Kidney (tissue), 14 donors: Measurements from ENCODE around the gene HIBADH. TPM values are rescaled to one million over a fixed set of nuclear protein-coding genes. Genes with fewer than 3 reads are reported as not detected.

Experiments used
- DNase-seq, 5 donors: peaks; one replicate each; pipeline ENCODE4 v3.0.0-alpha.2; 2013 to 2020
- FAIRE-seq: peaks from 2 replicates; lab custom pipeline; 2012; peaks lifted over from hg19 to GRCh38; lab: Jason Lieb, UNC
- H3K27ac ChIP-seq, 2 donors: one replicate each; pipeline ENCODE4 v1.7.0; 2013; ENCODE audit warnings: low read depth in 2 of 2, low read length in 2 of 2, inconsistent platforms in 1 of 2
- H3K27me3 ChIP-seq: one replicate; pipeline ENCODE4 v1.7.1; 2013; ENCODE audit warnings: low read length, inconsistent platforms; ENCODE audit not compliant: control insufficient read depth, insufficient read depth
- H3K36me3 ChIP-seq, 3 donors: one replicate each; pipeline versions ENCODE4 v1.7.0 to v1.7.1; 2013; ENCODE audit warnings: low read length in 3 of 3, control low read depth in 1 of 3, inconsistent platforms in 1 of 3; ENCODE audit not compliant: insufficient read depth in 3 of 3, control insufficient read depth in 2 of 3
- H3K4me1 ChIP-seq, 3 donors: one replicate each; pipeline versions ENCODE4 v1.7.0 to v1.7.1; 2013; ENCODE audit warnings: low read length in 3 of 3, inconsistent platforms in 1 of 3, low read depth in 1 of 3; ENCODE audit not compliant: control insufficient read depth in 2 of 3, insufficient read depth in 2 of 3
- H3K4me3 ChIP-seq, 3 donors: one replicate each; pipeline versions ENCODE4 v1.7.0 to v1.8.1; 2013; ENCODE audit warnings: low read length in 3 of 3, control low read depth in 1 of 3, inconsistent platforms in 1 of 3
- H3K9ac ChIP-seq, 3 donors: one replicate each; pipeline versions ENCODE4 v1.7.0 to v1.7.1; 2013; ENCODE audit warnings: low read length in 3 of 3, control low read depth in 1 of 3, inconsistent platforms in 1 of 3
- H3K9me3 ChIP-seq, 3 donors: one replicate each; pipeline versions ENCODE4 v1.7.0 to v1.7.1; 2013; ENCODE audit warnings: low read length in 3 of 3, control low read depth in 1 of 3, inconsistent platforms in 1 of 3; ENCODE audit not compliant: control insufficient read depth in 2 of 3, insufficient read depth in 1 of 3
- intact Hi-C: fragments of 100-400 bp; cut with DNase I; formaldehyde crosslinking; loops from one replicate; pipeline ENCODE4 v1.11.1; 2022
- polyA plus RNA-seq: library from polyadenylated mRNA; stranded (reverse); fragments of 350-450 nt; fragmentation: Illumina TruSeq; extraction: RNeasy Lipid Tissue Mini Kit (QIAGEN cat#74804); gene quantifications from one replicate; pipeline ENCODE4 v1.2.3, GENCODE V29; 2014; ENCODE audit warnings: low read depth, low replicate concordance; ENCODE audit not compliant: insufficient read depth
- total RNA-seq: library from RNA; stranded (reverse); fragmentation: NEBNext Ultra II Directional; extraction: Animal tissue kit (Norgen Biotek cat#: 25700); gene quantifications from one replicate; pipeline ENCODE4 v1.2.1, GENCODE V29; 2021
- TF ChIP-seq, protein P1 (sequence below): IDR thresholded peaks from 3 replicates; pipeline ENCODE4 v1.5.1; 2012; ENCODE audit warnings: mild to moderate bottlenecking, moderate library complexity, borderline replicate concordance; ENCODE audit not compliant: insufficient read depth; ENCODE audit errors: extremely low read depth
- donor health status: control.
- donor health status: control.
- donor health status: control.
- donor health status: control.
- donor health status: control.
- donor health status: DM: yes; HTN: yes; CAD: no.
- donor health status: Normal renal cell carcinoma (clear cell type).

Gene HIBADH
- total and polyA plus RNA-seq, 2 donors from 2014 or later: 42.6 to 160 TPM

DNA sequence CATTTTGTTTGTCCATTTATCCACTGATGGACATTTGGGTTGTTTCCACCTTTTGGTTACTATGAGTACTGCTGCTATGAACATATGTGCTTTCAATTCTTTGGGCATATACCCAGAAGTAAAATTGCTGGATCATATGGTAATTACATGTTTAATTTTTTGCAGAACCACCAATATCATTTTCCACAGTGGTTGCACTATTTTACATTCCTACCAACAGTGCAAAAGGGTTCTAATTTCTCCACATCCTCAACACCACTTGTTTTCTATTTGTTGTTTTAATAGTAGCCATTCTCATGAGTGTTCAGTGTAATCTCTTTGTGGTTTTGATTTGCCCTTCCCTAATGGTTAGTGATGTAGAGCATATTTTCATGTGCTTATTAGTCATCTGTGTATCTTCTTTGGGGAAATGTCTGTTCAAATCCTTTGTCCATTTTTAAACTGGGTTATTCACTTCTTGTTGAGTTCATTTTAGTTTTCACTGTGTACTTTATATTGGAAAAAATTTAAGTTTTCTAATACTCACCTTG lies 101.9 kb downstream of the HIBADH start:
- Histone ChIP-seq H3K36me3 (no peaks in the 10 kb centered on the region), H3K9me3 (peaks cover 0 to 6% (median 2%) of the 10 kb centered on the region in 3 donors), H3K4me3 (no peak overlapping the region), H3K9ac (no peak overlapping the region), H3K27ac (no peak overlapping the region), H3K4me1 (no peaks in the 10 kb centered on the region), H3K27me3 (no peaks in the 10 kb centered on the region)
- intact Hi-C loops: no loop called here
- no peak for FAIRE-seq
- no peak for DNase-seq
- TF ChIP-seq, protein P1, sequence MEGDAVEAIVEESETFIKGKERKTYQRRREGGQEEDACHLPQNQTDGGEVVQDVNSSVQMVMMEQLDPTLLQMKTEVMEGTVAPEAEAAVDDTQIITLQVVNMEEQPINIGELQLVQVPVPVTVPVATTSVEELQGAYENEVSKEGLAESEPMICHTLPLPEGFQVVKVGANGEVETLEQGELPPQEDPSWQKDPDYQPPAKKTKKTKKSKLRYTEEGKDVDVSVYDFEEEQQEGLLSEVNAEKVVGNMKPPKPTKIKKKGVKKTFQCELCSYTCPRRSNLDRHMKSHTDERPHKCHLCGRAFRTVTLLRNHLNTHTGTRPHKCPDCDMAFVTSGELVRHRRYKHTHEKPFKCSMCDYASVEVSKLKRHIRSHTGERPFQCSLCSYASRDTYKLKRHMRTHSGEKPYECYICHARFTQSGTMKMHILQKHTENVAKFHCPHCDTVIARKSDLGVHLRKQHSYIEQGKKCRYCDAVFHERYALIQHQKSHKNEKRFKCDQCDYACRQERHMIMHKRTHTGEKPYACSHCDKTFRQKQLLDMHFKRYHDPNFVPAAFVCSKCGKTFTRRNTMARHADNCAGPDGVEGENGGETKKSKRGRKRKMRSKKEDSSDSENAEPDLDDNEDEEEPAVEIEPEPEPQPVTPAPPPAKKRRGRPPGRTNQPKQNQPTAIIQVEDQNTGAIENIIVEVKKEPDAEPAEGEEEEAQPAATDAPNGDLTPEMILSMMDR: no peak

DNA sequence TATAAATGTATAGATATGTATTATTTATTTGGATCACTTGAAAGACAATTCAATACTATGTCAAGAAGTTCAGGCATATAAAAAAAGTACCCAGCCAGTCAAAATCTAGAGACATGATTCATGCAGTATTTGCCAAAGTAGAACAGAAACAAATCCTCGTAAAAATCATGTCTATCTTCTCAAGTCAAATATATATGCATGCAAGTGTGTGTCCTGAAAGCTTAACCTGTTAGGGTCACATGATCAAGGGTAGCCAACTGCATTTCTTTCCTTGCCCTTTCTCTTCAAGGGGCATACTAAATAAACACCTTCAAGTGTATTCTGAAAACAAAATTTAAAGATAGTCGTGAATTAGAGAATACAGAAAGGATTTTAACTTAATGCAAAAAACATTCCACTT lies 107.0 kb downstream of the HIBADH start:
- no peak for DNase-seq
- no peak for FAIRE-seq
- H3K4me1 ChIP-seq: peaks cover 0 to 5% (median 0%) of the 10 kb centered on the region in 3 donors
- H3K27me3 ChIP-seq: no peaks in the 10 kb centered on the region
- no peak overlapping the region for H3K9ac ChIP-seq
- intact Hi-C loops: no loop called here
- no peaks in the 10 kb centered on the region for H3K36me3 ChIP-seq
- TF ChIP-seq, protein P1: no peak
- no peaks in the 10 kb centered on the region for H3K9me3 ChIP-seq
- H3K4me3 ChIP-seq: no peak overlapping the region
- H3K27ac ChIP-seq: no peak overlapping the region

DNA sequence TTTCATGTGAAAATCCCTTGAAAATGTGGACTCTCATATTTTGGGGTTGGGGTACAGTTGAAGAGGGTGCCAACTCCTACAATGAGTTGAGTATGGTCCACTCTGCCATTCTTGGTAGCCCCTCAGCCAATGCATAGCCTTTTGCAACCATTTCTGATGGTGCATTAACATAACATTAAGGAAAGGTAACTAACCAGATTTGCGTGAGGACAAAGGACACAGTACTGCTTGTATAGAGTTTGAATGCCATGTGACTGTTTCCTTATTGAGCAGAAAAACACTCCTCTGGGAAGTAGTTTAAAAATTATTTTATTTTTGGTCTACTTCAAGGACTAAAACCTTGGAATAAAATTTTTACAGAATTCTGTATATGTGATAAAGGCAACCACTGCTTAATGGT lies 107.9 kb downstream of the HIBADH start:
- intact Hi-C loops: no loop called here
- DNase-seq (no peak), FAIRE-seq (no peak)
- Histone ChIP-seq H3K36me3 (no peaks in the 10 kb centered on the region), H3K4me1 (peaks cover 0 to 5% (median 0%) of the 10 kb centered on the region in 3 donors), H3K27ac (no peak overlapping the region), H3K4me3 (no peak overlapping the region), H3K27me3 (no peaks in the 10 kb centered on the region), H3K9me3 (no peaks in the 10 kb centered on the region), H3K9ac (no peak overlapping the region)
- TF ChIP-seq, protein P1: no peak

DNA sequence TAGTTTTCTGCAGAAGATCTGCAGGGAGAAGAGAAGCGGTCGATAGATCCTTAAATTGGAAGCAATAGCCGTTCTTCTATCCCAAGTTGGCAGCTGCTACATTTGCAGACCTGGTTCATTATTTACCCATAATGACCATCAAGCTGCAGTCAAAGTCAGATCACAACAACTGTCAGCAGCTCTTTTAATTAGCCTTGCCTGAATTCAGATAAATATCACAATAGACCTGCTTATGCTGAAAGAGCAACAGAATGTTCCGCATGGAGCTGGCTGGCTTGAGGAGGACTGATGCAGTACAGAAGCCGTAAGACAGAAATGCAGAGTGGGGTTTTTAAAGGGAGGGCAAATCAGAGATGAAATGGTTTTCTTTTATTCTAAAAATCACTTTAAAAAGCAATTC lies 109.4 kb downstream of the HIBADH start:
- no peaks in the 10 kb centered on the region for H3K9me3 ChIP-seq
- intact Hi-C loops: no loop called here
- H3K4me3 ChIP-seq: no peak overlapping the region
- H3K9ac ChIP-seq: no peak overlapping the region
- DNase-seq (no peak), FAIRE-seq (no peak)
- no peaks in the 10 kb centered on the region for H3K36me3 ChIP-seq
- peaks cover 0 to 5% (median 0%) of the 10 kb centered on the region in 3 donors for H3K4me1 ChIP-seq
- no peaks in the 10 kb centered on the region for H3K27me3 ChIP-seq
- H3K27ac ChIP-seq: no peak overlapping the region
- TF ChIP-seq, protein P1: no peak
